Common myeloid progenitor, CD34-positive (primary cell): Measurements from ENCODE around the gene CCDC192.

Experiments
- CTCF ChIA-PET: fragments of 350-600 bp; sonication (Branson Sonifier 250); formaldehyde crosslinking; loops from one replicate; lab custom pipeline; 2021; ENCODE audit warnings: antibody characterized with exemption; lab: Charles Lee
- POLR2A ChIA-PET: fragments of 350-600 bp; sonication (Branson Sonifier 250); formaldehyde crosslinking; loops from one replicate; lab custom pipeline; 2021; ENCODE audit warnings: antibody characterized with exemption; lab: Charles Lee
- DNase-seq, 3 donors: peaks; one replicate each; pipeline versions ENCODE4 v3.0.0 to v3.0.0-alpha.2; 2013
- H3K27ac ChIP-seq, 2 experiments: 1 replicate in 1 of 2; 2 replicates in 1 of 2; pipeline ENCODE4 v1.7.0; 2013; ENCODE audit warnings: inconsistent platforms in 2 of 2, low read length in 2 of 2, mild to moderate bottlenecking in 2 of 2, low read depth in 1 of 2, moderate library complexity in 1 of 2; ENCODE audit not compliant: severe bottlenecking in 2 of 2, insufficient read depth in 1 of 2, poor library complexity in 1 of 2
- H3K27me3 ChIP-seq, 5 experiments: replicated peaks in 2 of 5; 1 replicate in 3 of 5; 2 replicates in 2 of 5; pipeline versions ENCODE4 v1.6.1 to v1.7.0; 2013; ENCODE audit warnings: low read length in 4 of 5, mild to moderate bottlenecking in 2 of 5, moderate library complexity in 2 of 5, inconsistent platforms in 1 of 5; ENCODE audit not compliant: insufficient read depth in 5 of 5, control insufficient read depth in 4 of 5
- H3K36me3 ChIP-seq, 4 experiments: 1 replicate in 2 of 4; 2 replicates in 2 of 4; pipeline versions ENCODE4 v1.6.1 to v1.7.0; 2013; ENCODE audit warnings: low read length in 3 of 4, control low read depth in 1 of 4, mild to moderate bottlenecking in 1 of 4; ENCODE audit not compliant: control insufficient read depth in 4 of 4, insufficient read depth in 4 of 4
- H3K4me1 ChIP-seq, 4 experiments: 1 replicate in 3 of 4; 2 replicates in 1 of 4; pipeline versions ENCODE4 v1.6.1 to v1.7.1; 2013; ENCODE audit warnings: low read length in 3 of 4, mild to moderate bottlenecking in 3 of 4, control low read depth in 1 of 4, inconsistent platforms in 1 of 4, moderate library complexity in 1 of 4; ENCODE audit not compliant: control insufficient read depth in 4 of 4, insufficient read depth in 4 of 4; ENCODE audit errors: control extremely low read depth in 1 of 4
- H3K4me3 ChIP-seq, 7 experiments: 1 replicate in 4 of 7; 2 replicates in 3 of 7; pipeline versions ENCODE4 v1.5.1 to v1.7.0; 2013; ENCODE audit warnings: mild to moderate bottlenecking in 7 of 7, low read length in 6 of 7, moderate library complexity in 6 of 7, inconsistent platforms in 2 of 7, low read depth in 2 of 7, control low read depth in 1 of 7; ENCODE audit not compliant: insufficient read depth in 4 of 7, control insufficient read depth in 1 of 7; ENCODE audit errors: extremely low read depth in 1 of 7
- H3K9me3 ChIP-seq, 5 experiments: 1 replicate in 4 of 5; 2 replicates in 1 of 5; pipeline versions ENCODE4 v1.6.1 to v1.7.1; 2013; ENCODE audit warnings: low read length in 4 of 5, mild to moderate bottlenecking in 2 of 5, inconsistent platforms in 1 of 5, low read depth in 1 of 5, moderate library complexity in 1 of 5; ENCODE audit not compliant: control insufficient read depth in 4 of 5, insufficient read depth in 2 of 5; ENCODE audit errors: control extremely low read depth in 1 of 5
- WGBS: methylation state at CpG from one replicate; pipeline ENCODE4 v1.1.5; 2013; ENCODE audit not compliant: insufficient coverage; 5-methylcytosine and 5-hydroxymethylcytosine counted together

CCDC192 gene

GRCh38 chr5:127684726-127685467, 18.3 kb upstream of the CCDC192 start:
- no peak for DNase-seq
- H3K36me3 ChIP-seq = no peaks in the 10 kb centered on the region
- H3K27ac ChIP-seq = no peak overlapping the region
- ChIA-PET CTCF (interaction anchor here (2.2 kb wide), 1 partner anchor 10 kb away, joined by 6 read pairs; no protein-coding TSS in a partner anchor), POLR2A (no interaction called here)
- H3K4me1 ChIP-seq = no peaks in the 10 kb centered on the region
- H3K4me3 ChIP-seq = no peak overlapping the region
- H3K9me3 ChIP-seq = no peaks in the 10 kb centered on the region
- WGBS = 100% methylated on average over 3 of the region's 6 CpGs
- no peaks in the 10 kb centered on the region for H3K27me3 ChIP-seq

GRCh38 chr5:127685662-127686061, 17.5 kb upstream of the CCDC192 start:
- H3K4me3 ChIP-seq = no peak overlapping the region
- CTCF ChIA-PET = interaction anchor here (2.2 kb wide), 1 partner anchor 11 kb away, joined by 6 read pairs; no protein-coding TSS in a partner anchor
- no peaks in the 10 kb centered on the region for H3K36me3 ChIP-seq
- no peaks in the 10 kb centered on the region for H3K4me1 ChIP-seq
- DNase-seq = no peak
- H3K27me3 ChIP-seq = no peaks in the 10 kb centered on the region
- H3K27ac ChIP-seq = no peak overlapping the region
- H3K9me3 ChIP-seq = peaks cover 0 to 2% (median under 1%) of the 10 kb centered on the region in 5 experiments
- POLR2A ChIA-PET = no interaction called here
- WGBS = no CpG with 5 or more reads among the region's 2 CpGs

- Histone ChIP-seq H3K27ac (no peak overlapping the region), H3K36me3 (no peaks in the 10 kb centered on the region), H3K27me3 (no peaks in the 10 kb centered on the region), H3K4me3 (no peak overlapping the region), H3K4me1 (no peaks in the 10 kb centered on the region), H3K9me3 (peaks cover 0 to 7% (median 3%) of the 10 kb centered on the region in 5 experiments)
- POLR2A ChIA-PET = interaction anchor here (1.0 kb wide), 1 partner anchor 11 kb away, joined by 3 read pairs; no protein-coding TSS in a partner anchor
- no peak for DNase-seq
- CTCF ChIA-PET = no interaction called here
Measured at GRCh38 chr5:127686424-127686823, 16.8 kb upstream of the CCDC192 start.

GRCh38 chr5:127694518-127695171, 8.5 kb upstream of the CCDC192 start:
- H3K27ac ChIP-seq = no peak overlapping the region
- H3K4me1 ChIP-seq = peaks cover 0 to 13% (median 3%) of the 10 kb centered on the region in 4 experiments
- H3K9me3 ChIP-seq = peaks cover 0 to 7% (median 3%) of the 10 kb centered on the region in 5 experiments
- no peak overlapping the region for H3K4me3 ChIP-seq
- ChIA-PET POLR2A (no interaction called here), CTCF (interaction anchor here (1.0 kb wide), 1 partner anchor 12 kb away, joined by 3 read pairs; no protein-coding TSS in a partner anchor)
- H3K27me3 ChIP-seq = no peaks in the 10 kb centered on the region
- no CpG with 5 or more reads among the region's 1 CpG for WGBS
- H3K36me3 ChIP-seq = no peaks in the 10 kb centered on the region
- peak in 1 of 3 donors; percentile 28 for DNase-seq

- peak in 1 of 3 donors; percentile 18 for DNase-seq
- Histone ChIP-seq H3K36me3 (no peaks in the 10 kb centered on the region), H3K4me1 (peaks cover 0 to 13% (median 3%) of the 10 kb centered on the region in 4 experiments), H3K27ac (no peak overlapping the region), H3K4me3 (no peak overlapping the region), H3K9me3 (peaks cover 0 to 7% (median 3%) of the 10 kb centered on the region in 5 experiments), H3K27me3 (no peaks in the 10 kb centered on the region)
- ChIA-PET CTCF (no interaction called here), POLR2A (no interaction called here)
Measured at GRCh38 chr5:127695346-127695745, 7.8 kb upstream of the CCDC192 start.

- DNase-seq = no peak
- H3K27ac ChIP-seq = no peak overlapping the region
- CTCF ChIA-PET = no interaction called here
Measured at GRCh38 chr5:127696683-127697082, 6.5 kb upstream of the CCDC192 start.

More at GRCh38 chr5:127696683-127697082, 6.5 kb upstream of the CCDC192 start:
- POLR2A ChIA-PET = no interaction called here
- no peak overlapping the region for H3K4me3 ChIP-seq
- H3K9me3 ChIP-seq = no peaks in the 10 kb centered on the region
- WGBS = 100% methylated on average over 4 of the region's 6 CpGs
- no peaks in the 10 kb centered on the region for H3K36me3 ChIP-seq
- peaks cover 0 to 13% (median 3%) of the 10 kb centered on the region in 4 experiments for H3K4me1 ChIP-seq
- no peaks in the 10 kb centered on the region for H3K27me3 ChIP-seq
